ENCODE measurements around the gene TNIK.

DNA sequence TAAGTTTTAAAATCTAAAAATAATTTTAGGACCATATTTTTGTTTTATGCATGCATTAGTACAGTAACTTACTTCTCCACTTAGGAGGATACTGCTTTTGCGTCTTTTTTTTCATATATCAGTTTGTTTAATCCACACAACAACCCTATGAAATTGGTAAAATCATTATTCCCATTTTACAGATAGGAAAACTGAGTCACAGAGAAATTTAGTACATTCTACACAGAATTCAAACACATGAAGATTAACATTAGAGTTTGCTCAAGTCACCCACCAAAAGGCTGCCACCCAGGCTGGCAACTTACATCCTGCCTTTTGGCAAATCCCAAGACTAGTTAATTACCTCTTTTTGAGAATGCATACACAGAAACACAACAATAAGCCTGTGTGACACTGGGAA lies 28.7 kb downstream of the TNIK start:
- TF ChIP-seq POLR2A (IDR thresholded peaks at IDR 0.05; ENCODE audit: low read depth) (no peak), EP300 (IDR thresholded peaks at IDR 0.05) (no peak)
- TF ChIP-seq, protein P1, sequence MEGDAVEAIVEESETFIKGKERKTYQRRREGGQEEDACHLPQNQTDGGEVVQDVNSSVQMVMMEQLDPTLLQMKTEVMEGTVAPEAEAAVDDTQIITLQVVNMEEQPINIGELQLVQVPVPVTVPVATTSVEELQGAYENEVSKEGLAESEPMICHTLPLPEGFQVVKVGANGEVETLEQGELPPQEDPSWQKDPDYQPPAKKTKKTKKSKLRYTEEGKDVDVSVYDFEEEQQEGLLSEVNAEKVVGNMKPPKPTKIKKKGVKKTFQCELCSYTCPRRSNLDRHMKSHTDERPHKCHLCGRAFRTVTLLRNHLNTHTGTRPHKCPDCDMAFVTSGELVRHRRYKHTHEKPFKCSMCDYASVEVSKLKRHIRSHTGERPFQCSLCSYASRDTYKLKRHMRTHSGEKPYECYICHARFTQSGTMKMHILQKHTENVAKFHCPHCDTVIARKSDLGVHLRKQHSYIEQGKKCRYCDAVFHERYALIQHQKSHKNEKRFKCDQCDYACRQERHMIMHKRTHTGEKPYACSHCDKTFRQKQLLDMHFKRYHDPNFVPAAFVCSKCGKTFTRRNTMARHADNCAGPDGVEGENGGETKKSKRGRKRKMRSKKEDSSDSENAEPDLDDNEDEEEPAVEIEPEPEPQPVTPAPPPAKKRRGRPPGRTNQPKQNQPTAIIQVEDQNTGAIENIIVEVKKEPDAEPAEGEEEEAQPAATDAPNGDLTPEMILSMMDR (IDR thresholded peaks at IDR 0.05), result no peak

Measured in esophagus muscularis mucosa (tissue), 4 donors.